Fibroblast of pulmonary artery (primary cell): Measurements from ENCODE around the gene PCDH15.

Experiments
- DNase-seq: peaks from one replicate; pipeline ENCODE4 v3.0.0-alpha.2; 2010; ENCODE audit warnings: low read depth
- H3K4me3 ChIP-seq: replicated peaks from 2 replicates; pipeline ENCODE4 v1.5.1; 2011; ENCODE audit warnings: low read depth, mild to moderate bottlenecking, control low read depth, low read length, moderate library complexity
- TF ChIP-seq, protein P1 (sequence below): IDR thresholded peaks from 2 replicates; pipeline ENCODE4 v1.5.1; 2011; ENCODE audit warnings: mild to moderate bottlenecking, control low read depth, low read length, inconsistent platforms; ENCODE audit errors: missing control alignments

The PCDH15 gene

DNA sequence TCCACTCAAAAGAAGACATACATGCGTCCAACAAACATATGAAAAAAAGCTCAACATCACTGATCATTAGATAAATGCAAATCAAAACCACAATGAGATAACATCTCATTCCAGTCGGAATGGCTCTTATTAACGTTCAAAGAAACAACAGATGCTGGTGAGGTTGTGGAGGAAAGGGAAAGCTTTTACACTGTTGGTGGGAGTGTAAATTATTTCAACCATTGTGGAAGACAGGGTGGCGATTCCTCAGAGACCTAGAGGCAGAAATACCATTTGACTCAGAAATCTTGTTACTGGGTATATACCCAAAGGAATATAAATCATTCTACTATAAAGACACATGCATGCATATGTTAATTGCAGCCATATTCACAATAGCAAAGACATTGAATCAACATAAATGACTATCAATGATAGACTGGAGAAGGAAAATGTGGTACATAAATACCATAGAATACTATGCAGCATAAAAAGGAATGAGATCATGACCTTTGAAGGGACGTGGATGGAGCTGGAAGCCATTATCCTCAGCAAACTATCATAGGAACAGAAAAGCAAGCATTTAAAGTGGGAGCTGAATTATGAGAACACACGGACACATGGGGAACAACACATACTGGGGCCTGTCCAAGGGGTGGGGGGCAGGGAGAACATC, 28.4 kb downstream of the PCDH15 start:
- no peak overlapping the region for H3K4me3 ChIP-seq
- DNase-seq, result no peak
- TF ChIP-seq, protein P1, sequence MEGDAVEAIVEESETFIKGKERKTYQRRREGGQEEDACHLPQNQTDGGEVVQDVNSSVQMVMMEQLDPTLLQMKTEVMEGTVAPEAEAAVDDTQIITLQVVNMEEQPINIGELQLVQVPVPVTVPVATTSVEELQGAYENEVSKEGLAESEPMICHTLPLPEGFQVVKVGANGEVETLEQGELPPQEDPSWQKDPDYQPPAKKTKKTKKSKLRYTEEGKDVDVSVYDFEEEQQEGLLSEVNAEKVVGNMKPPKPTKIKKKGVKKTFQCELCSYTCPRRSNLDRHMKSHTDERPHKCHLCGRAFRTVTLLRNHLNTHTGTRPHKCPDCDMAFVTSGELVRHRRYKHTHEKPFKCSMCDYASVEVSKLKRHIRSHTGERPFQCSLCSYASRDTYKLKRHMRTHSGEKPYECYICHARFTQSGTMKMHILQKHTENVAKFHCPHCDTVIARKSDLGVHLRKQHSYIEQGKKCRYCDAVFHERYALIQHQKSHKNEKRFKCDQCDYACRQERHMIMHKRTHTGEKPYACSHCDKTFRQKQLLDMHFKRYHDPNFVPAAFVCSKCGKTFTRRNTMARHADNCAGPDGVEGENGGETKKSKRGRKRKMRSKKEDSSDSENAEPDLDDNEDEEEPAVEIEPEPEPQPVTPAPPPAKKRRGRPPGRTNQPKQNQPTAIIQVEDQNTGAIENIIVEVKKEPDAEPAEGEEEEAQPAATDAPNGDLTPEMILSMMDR, result no peak

DNA sequence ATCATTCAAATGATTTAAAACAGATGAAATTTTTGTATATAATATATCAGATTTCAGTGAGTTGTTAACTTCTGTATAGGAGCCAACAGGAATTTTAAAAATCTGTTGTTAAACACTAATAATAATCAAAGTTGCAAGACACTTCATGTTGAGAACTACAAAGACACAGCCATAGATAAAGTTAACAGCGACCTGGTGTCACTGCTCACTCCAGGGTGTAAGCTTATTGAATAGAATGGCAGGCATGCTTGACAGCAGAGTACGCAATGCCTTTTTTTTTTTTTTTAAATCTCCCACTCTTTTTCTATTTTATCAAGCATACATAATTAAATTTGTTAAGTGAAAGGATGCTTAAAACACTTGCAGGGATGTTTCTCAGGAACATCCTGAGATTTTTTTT, 32.0 kb downstream of the PCDH15 start:
- no peak for DNase-seq
- TF ChIP-seq, protein P1, result no peak
- H3K4me3 ChIP-seq, result no peak overlapping the region

DNA sequence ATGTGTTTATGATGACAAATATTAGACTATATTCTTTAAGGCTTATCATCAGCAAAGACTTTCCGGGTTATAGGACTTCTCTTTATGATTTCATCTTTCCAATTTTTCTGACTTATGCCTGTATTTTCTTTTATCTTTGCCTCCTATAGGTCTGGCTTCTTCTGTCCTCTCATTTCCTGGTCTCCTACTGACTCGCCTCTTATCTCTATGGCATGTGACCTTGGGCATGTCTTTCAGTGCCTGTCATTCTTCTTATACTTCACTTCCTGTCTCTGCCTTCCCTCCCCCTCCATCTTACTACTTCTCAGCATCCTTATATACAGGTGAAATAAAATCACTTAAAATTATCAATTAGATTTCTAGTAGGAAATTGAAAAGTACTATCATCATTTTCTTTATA, 42.2 kb downstream of the PCDH15 start:
- H3K4me3 ChIP-seq, result no peak overlapping the region
- DNase-seq, result no peak
- TF ChIP-seq, protein P1, result no peak

DNA sequence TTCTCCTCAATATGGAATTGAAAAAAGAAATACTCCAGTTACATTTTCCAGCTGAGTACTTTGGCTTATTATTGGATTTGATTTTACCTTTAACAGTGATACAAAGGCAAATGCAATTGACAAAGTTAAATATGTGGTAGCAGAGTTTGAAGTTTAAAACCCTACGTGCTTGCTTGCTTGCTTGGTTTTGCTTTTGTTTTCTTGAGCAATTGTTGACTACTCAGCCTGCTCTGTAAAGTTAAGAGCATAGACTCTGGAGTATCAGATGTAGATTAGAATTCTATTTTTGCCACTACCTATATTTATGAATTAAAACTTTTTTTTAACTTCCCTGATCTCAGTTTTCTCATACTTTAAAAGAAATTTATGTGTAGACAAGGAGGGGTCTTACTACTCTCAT, 51.4 kb downstream of the PCDH15 start:
- TF ChIP-seq, protein P1, result no peak
- DNase-seq, result no peak
- H3K4me3 ChIP-seq, result no peak overlapping the region

DNA sequence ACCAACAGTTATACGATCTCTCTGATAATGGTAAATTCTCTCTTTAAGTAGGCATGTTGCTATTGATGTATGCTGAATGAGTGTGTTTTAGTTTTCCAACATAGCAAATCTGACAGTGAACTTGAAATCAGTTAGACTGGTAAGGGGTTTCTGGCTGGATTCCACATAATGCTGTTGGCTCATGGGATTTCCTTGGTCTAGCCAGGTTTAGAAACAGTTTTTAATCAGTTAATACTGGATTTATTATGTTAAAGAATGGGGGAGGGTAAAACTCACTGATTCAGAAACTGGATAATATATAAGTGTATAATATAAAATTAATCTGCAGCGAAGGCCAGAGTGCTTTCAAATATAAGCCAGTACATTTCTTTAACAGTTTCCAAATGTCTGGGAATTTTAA, 55.6 kb downstream of the PCDH15 start:
- H3K4me3 ChIP-seq, result no peak overlapping the region
- DNase-seq, result no peak
- TF ChIP-seq, protein P1, result no peak

DNA sequence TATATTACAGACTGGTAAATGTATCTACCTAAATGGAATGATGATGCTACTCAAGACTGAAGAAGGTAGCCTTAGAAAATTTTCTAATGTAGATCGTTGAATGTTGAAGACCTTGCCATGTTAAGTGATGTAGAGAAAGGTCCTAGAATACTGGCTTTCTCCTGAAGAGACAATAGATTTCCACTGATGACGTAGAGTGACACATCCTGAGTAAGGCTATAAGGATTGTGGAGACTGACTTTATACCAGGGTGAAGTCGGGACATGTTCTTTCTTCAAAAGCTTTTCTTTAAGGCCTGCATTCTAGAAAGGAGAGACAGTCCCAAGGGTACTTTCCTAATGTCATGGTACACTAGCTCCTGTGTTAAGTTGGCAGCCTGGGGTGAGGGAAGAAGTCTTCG, 58.6 kb downstream of the PCDH15 start:
- DNase-seq, result no peak
- TF ChIP-seq, protein P1, result no peak
- H3K4me3 ChIP-seq, result no peak overlapping the region

DNA sequence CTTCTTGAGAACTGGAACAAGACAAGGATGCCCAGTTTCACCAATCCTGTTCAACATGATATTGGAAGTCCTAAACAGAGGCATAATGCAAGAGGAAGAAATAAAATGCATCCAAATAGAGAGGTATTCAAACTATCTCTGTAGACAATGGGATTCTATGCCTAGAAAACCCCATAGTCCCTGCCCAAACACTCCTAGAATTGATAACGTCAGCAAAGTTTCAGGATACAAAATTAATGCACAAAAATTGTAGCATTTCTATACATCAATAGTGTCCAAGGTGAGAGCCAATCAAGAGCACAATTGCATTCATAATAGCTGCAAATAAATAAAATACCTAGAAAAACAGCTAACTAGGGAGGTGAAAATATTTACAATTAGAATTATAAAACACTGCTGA, 72.5 kb downstream of the PCDH15 start:
- DNase-seq, result no peak
- TF ChIP-seq, protein P1, result no peak
- no peak overlapping the region for H3K4me3 ChIP-seq
